Kidney (tissue), 14 donors: ENCODE measurements around the gene HNRNPDL. TPM values are rescaled to one million over a fixed set of nuclear protein-coding genes. Genes with fewer than 3 reads are reported as not detected.

Source experiments
- DNase-seq, 5 donors: peaks; one replicate each; pipeline ENCODE4 v3.0.0-alpha.2; 2013 to 2020
- FAIRE-seq: peaks from 2 replicates; lab custom pipeline; 2012; peaks lifted over from hg19 to GRCh38; lab: Jason Lieb, UNC
- H3K27ac ChIP-seq, 2 donors: one replicate each; pipeline ENCODE4 v1.7.0; 2013; ENCODE audit warnings: low read depth in 2 of 2, low read length in 2 of 2, inconsistent platforms in 1 of 2
- H3K27me3 ChIP-seq: one replicate; pipeline ENCODE4 v1.7.1; 2013; ENCODE audit warnings: low read length, inconsistent platforms; ENCODE audit not compliant: control insufficient read depth, insufficient read depth
- H3K36me3 ChIP-seq, 3 donors: one replicate each; pipeline versions ENCODE4 v1.7.0 to v1.7.1; 2013; ENCODE audit warnings: low read length in 3 of 3, control low read depth in 1 of 3, inconsistent platforms in 1 of 3; ENCODE audit not compliant: insufficient read depth in 3 of 3, control insufficient read depth in 2 of 3
- H3K4me1 ChIP-seq, 3 donors: one replicate each; pipeline versions ENCODE4 v1.7.0 to v1.7.1; 2013; ENCODE audit warnings: low read length in 3 of 3, inconsistent platforms in 1 of 3, low read depth in 1 of 3; ENCODE audit not compliant: control insufficient read depth in 2 of 3, insufficient read depth in 2 of 3
- H3K4me3 ChIP-seq, 3 donors: one replicate each; pipeline versions ENCODE4 v1.7.0 to v1.8.1; 2013; ENCODE audit warnings: low read length in 3 of 3, control low read depth in 1 of 3, inconsistent platforms in 1 of 3
- H3K9ac ChIP-seq, 3 donors: one replicate each; pipeline versions ENCODE4 v1.7.0 to v1.7.1; 2013; ENCODE audit warnings: low read length in 3 of 3, control low read depth in 1 of 3, inconsistent platforms in 1 of 3
- H3K9me3 ChIP-seq, 3 donors: one replicate each; pipeline versions ENCODE4 v1.7.0 to v1.7.1; 2013; ENCODE audit warnings: low read length in 3 of 3, control low read depth in 1 of 3, inconsistent platforms in 1 of 3; ENCODE audit not compliant: control insufficient read depth in 2 of 3, insufficient read depth in 1 of 3
- CTCF ChIP-seq: IDR thresholded peaks from 3 replicates; pipeline ENCODE4 v1.5.1; 2012; ENCODE audit warnings: mild to moderate bottlenecking, moderate library complexity, borderline replicate concordance; ENCODE audit not compliant: insufficient read depth; ENCODE audit errors: extremely low read depth
- intact Hi-C: fragments of 100-400 bp; cut with DNase I; formaldehyde crosslinking; loops from one replicate; pipeline ENCODE4 v1.11.1; 2022
- polyA plus RNA-seq: library from polyadenylated mRNA; stranded (reverse); fragments of 350-450 nt; fragmentation: Illumina TruSeq; extraction: RNeasy Lipid Tissue Mini Kit (QIAGEN cat#74804); gene quantifications from one replicate; pipeline ENCODE4 v1.2.3, GENCODE V29; 2014; ENCODE audit warnings: low read depth, low replicate concordance; ENCODE audit not compliant: insufficient read depth
- total RNA-seq: library from RNA; stranded (reverse); fragmentation: NEBNext Ultra II Directional; extraction: Animal tissue kit (Norgen Biotek cat#: 25700); gene quantifications from one replicate; pipeline ENCODE4 v1.2.1, GENCODE V29; 2021
- donor health status: control.
- donor health status: control.
- donor health status: control.
- donor health status: control.
- donor health status: control.
- donor health status: DM: yes; HTN: yes; CAD: no.
- donor health status: Normal renal cell carcinoma (clear cell type).

The HNRNPDL gene
- total and polyA plus RNA-seq, 2 donors from 2014 or later = 135 to 263 TPM

- Histone ChIP-seq H3K4me3 (no peak overlapping the region), H3K9ac (no peak overlapping the region), H3K4me1 (peaks cover 0 to 3% (median 0%) of the 10 kb centered on the region in 3 donors), H3K27ac (no peak overlapping the region), H3K9me3 (no peaks in the 10 kb centered on the region), H3K36me3 (peaks cover 3 to 15% (median 4%) of the 10 kb centered on the region in 3 donors), H3K27me3 (no peaks in the 10 kb centered on the region)
- FAIRE-seq = no peak
- intact Hi-C loops = no loop called here
- no peak for TF ChIP-seq CTCF
- no peak for DNase-seq
Measured at GRCh38 chr4:82463221-82463620, 33.0 kb upstream of the HNRNPDL start.

GRCh38 chr4:82462415-82462831 lies 32.2 kb upstream of the HNRNPDL start:
- TF ChIP-seq CTCF = peak; percentile 93
- Histone ChIP-seq H3K4me1 (peaks cover 0 to 2% (median 0%) of the 10 kb centered on the region in 3 donors), H3K9ac (no peak overlapping the region), H3K27ac (no peak overlapping the region), H3K36me3 (peaks cover 3 to 23% (median 7%) of the 10 kb centered on the region in 3 donors), H3K9me3 (no peaks in the 10 kb centered on the region), H3K27me3 (no peaks in the 10 kb centered on the region), H3K4me3 (no peak overlapping the region)
- no peak for FAIRE-seq
- DNase-seq = peak; percentile 85 to 92 (median 90)
- intact Hi-C loops = no loop called here

- intact Hi-C loops = no loop called here
- Histone ChIP-seq H3K9ac (no peak overlapping the region), H3K9me3 (no peaks in the 10 kb centered on the region), H3K4me3 (no peak overlapping the region), H3K36me3 (peaks cover 4 to 26% (median 13%) of the 10 kb centered on the region in 3 donors), H3K4me1 (no peaks in the 10 kb centered on the region), H3K27ac (no peak overlapping the region), H3K27me3 (no peaks in the 10 kb centered on the region)
- no peak for TF ChIP-seq CTCF
- no peak for DNase-seq
- FAIRE-seq = no peak
Measured at GRCh38 chr4:82461710-82462109, 31.4 kb upstream of the HNRNPDL start.

GRCh38 chr4:82458729-82459128 lies 28.5 kb upstream of the HNRNPDL start:
- no peak for TF ChIP-seq CTCF
- Histone ChIP-seq H3K4me3 (no peak overlapping the region), H3K4me1 (no peaks in the 10 kb centered on the region), H3K27me3 (no peaks in the 10 kb centered on the region), H3K27ac (no peak overlapping the region), H3K9ac (no peak overlapping the region), H3K36me3 (peaks cover 5 to 26% (median 14%) of the 10 kb centered on the region in 3 donors), H3K9me3 (no peaks in the 10 kb centered on the region)
- no peak for FAIRE-seq
- no peak for DNase-seq
- intact Hi-C loops = no loop called here
